NCI-H1417 (cell line): Measurements from ENCODE around the gene FUOM.

Experiments
- DNase-seq, 3 experiments: peaks; one replicate each; lab custom pipeline; 2025; lab: John Stamatoyannopoulos, UW

The FUOM gene

DNA sequence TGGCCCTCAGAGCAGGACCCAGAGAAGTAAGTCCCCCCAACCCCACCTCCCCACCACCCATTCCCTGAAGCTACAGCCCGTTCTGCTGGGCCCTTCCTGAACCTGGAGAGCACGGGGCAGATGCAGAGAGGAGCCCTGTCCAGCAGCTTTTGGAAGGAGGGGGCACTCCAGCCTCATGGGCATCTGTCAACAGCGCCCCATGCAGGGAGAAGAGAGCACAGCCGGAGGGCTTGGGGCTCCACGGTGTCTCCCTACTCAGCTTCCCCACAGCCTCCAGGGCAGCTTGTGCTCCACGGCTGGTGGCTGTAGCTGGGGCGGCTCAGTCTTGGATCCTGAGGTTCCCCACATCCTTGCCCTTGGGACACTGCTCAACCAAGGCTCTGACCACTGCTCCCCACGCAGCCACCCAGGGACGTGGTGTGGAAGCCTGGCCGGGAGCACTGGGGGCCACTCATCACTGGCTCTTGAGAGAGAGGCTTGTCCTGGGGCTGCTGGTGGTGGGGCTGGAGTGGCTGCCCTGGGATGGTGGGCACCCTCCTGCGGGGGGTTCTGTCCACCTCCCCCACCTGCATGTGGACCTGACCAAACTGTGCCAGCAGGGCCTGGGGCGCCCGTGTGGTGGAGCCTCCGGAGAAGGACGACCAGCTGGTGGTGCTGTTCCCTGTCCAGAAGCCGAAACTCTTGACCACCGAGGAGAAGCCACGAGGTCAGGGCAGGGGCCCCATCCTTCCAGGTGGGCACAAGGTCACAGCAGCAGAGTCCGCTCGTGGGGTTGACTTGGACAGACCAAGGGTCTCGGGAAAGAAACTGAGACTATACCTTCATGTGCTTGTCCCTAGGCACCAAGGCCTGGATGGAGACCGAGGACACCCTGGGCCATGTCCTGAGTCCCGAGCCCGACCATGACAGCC, 6.2 kb downstream of the FUOM start:
- no peak for DNase-seq

DNA sequence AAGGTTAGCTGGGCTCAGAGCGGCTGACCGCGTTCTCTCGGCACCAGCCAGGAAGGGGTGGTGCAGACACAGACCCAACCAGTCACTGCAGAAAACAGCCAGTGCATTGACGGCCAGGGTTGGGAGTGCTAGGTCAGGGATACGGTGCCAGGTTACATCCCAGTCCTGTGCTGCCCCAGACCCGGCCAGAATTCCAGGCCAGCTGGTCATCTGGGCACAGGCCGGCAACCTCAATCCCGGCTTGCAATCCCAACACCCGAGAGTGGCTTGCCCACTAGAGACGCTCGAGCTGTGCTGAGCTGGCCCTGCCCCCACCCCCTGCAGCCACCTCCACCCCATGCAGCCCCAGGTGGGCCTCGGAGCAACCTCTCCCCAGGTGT, 6.9 kb downstream of the FUOM start:
- no peak for DNase-seq

DNA sequence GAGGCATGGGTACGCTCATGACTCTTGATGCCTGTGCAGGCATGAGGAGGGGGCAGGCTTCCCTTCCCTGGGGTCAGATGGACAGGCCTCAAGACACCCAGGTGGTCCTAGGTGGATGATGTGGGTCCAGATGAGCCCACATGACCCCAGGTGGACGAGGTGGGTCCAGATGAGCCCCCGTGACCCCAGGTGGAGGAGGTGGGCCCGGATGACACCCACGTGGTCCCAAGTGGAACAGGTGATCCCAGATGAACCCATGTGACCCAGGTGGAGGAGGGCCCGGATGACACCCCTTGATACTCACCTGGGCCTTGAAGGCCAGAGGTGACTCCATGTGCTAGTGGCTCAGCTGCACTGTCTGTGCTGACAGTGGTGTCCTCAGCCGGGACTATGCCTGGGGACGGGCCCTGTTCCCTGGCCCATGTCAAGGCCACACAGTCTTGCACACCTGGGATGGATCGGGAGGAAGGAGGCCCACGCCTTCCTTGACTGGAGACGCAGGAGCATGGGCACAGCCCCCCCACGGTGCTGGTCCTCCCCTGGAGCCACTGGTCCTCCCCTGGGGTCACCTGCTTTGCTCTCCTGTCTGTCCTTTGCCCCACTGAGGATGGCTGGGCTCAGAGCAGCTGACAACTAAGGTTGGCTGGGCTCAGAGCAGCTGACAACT, 7.4 kb downstream of the FUOM start:
- no peak for DNase-seq

DNA sequence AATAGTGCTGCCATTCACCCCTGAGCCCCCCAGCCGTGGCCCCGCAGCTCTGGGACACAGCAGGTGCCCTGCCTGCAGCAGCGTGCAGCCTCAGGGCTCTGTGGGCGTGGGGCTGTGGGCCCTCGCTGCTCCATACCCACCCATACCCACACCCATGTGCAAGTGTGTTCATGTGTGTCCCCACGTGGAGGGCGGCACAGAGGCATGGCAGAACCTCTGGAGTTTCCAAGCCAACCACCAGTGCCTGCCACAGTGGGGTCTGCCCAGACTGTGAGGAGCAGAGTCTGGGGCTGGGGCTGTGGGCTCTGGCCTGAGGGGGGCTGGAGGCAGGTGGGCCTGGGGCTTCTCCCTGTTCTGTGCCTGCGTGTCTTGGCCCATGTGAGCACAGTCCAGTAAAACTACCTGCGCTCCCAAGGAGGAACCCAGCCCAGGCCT, 8.2 kb downstream of the FUOM start:
- DNase-seq, result no peak

DNA sequence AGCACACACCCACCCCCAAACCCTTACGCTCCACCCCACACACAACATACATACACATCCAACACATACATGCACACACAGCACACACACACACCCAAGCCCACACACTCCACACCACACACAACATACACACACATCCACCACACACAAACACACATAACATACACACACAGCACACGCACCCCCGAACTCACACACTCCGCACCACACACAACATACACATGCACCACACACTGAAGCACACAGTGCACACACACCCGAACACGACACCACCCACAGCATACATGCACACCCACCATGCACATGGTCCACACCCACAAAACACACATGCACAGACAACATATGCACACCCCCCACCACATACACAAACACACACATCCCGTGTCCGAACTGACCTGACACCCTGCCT, 8.7 kb downstream of the FUOM start:
- DNase-seq, result no peak

DNA sequence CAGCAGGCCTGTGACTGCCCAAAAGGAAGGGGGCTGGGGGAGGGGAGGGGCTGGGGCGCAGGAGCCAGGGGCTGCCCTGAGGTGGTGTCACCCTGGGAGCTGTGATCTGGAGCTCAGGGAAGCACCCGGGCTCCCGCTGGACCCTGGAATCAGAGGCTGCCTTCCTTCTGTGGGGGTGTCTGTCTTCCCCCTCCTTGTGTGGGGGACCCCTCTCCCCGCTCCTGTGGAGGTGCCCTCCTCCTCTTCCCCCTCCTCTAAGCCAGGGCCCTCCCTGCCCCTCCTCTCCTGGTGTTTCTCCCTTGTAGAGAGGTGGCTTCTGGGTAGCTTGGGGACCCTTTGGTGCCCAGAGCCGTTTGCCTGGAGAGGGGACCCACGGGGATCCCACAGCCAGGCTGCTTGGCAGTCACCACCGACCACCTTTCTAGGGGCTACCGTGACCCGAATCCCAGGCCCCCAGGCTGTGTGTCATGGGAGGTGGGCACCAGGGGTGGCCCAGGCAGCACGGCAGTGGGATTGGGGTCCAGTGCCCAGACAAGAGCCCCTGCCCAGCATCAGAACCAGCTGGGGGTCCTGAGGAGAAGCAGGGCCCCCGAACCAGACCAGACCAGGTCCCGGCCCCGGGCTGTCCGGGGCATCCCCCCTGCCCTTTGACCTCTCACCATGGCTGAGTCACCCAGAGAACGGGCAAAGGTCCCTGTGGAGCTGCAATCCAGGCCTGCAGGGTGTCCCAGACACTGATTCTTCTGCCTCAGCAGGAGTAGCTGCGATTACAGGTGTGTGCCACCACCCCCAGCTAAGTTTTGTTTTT, 9.9 kb downstream of the FUOM start:
- DNase-seq, result no peak

DNA sequence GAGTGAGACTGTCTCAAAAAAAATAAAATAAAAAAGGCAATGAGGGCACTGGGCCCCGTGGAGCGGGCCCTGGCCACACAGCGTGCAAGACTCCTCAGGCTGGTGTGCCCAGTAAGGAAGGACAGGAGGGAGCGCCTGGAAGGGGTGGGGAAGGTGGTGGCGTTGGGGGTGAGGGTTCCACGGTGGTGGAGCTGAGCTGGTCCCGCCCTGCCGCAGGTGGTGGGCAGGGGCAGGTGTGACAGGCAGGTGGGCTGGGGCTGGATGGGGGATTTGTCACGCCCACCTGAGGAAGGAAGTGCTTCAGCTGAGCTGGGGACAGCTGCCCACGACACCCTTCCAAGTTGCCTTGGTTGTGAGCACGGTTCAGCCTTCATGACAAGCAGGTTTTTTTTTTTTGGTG, 11.4 kb downstream of the FUOM start:
- DNase-seq, result no peak

DNA sequence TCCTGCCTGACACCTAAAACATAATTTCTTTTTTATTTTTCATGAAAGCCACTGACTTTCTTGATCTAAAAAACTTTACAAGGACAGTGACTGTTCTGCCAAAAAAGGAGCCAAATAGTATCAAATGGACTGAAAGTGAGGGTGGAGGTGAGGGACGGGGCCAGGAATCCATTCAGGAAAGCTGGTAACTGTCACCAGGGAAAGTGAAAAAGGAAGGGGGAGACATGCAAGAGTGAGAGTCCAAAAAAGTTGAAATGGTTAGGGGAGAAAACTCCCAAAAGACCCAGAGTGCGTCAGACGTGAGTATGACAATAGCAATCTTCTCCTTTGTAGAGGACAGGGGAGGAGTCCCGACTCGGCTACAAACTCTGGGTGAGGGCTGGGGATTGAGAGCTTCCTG, 13.6 kb downstream of the FUOM start:
- DNase-seq, result no peak

DNA sequence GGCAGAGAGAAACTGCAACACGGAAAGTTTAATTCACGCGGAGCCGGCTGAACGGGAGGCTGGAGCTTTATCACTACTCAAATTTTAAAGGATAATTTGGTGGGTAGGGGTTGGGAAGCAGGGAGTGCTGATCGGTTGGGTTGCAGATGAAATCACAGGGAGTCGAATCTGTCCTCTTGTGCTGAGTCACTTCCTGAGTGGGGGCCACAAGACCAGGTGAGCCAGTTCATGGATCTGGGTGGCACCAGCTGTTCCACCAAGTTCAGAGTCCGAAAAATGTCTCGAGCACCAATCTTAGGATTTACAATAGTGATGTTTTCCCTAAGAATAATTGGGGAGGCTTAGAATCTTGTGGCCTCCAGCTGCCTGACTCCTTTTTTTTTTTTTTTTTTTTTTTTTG, 14.3 kb downstream of the FUOM start:
- no peak for DNase-seq

DNA sequence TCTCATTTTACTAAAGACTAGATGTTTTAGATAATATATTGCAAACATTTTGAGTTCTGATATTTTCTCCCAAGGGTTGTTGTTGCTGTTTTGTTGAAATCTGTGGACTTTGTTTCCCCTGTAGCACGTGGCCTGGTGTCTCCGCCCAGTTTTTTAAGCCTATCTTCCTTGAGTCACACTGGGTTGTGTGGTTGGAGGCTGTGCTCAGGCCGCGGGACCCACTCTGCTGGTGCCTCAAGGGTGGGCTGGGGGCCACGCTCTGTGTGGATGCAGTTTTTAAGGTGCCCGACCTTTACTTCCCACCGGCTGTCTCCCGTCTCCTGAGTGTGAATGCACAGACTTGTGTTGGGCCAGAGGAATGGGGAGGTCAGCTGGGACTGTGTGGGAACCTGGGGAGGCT, 14.9 kb downstream of the FUOM start:
- DNase-seq, result no peak

DNA sequence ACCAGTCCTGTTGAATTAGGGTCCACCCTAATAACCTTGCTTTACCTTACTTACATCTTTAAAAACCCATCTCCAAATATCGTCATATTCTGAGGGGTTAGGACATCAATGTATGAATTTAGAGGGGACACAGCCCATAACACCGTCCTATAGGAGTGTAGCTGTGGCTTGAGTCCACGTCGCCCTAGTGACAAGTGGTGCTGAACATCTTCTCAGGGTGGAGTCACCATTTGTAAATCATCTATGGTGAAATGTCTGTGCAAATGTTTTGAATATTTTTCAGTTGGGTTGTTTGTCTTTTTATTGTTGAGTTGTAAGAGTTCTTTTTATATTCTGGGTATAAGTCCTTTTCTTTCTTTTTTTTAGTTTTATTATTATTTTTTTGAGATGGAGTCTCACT, 15.8 kb downstream of the FUOM start:
- DNase-seq, result no peak

DNA sequence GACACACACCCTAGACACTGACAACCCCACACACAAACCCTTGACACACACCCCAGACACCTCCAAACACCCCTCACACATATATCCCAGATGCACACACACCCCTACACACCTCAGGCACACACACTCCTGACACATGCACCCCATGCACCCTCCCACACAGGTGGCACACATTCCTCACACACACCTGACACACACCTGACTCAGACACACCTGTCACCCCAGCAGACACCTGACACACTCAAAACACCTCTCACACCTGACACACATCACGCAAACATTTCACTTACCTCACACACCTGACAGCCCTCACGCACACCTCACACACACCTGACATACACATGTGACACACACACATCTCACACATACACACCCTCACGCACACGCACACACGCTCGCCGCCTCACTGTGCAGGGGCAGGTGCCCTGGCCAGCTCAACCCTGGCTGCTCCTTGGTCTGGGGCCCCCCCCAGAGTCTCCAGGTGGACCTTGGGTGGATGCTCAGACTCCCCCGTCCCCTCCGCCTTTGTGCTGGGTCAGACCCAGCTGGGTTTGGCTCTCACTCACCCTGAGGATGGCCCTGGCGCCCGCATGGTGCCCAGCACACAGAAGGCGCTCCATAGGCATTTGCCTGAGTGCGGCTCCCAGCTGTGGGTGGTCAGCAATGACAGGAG, 18.0 kb downstream of the FUOM start:
- DNase-seq, result no peak

DNA sequence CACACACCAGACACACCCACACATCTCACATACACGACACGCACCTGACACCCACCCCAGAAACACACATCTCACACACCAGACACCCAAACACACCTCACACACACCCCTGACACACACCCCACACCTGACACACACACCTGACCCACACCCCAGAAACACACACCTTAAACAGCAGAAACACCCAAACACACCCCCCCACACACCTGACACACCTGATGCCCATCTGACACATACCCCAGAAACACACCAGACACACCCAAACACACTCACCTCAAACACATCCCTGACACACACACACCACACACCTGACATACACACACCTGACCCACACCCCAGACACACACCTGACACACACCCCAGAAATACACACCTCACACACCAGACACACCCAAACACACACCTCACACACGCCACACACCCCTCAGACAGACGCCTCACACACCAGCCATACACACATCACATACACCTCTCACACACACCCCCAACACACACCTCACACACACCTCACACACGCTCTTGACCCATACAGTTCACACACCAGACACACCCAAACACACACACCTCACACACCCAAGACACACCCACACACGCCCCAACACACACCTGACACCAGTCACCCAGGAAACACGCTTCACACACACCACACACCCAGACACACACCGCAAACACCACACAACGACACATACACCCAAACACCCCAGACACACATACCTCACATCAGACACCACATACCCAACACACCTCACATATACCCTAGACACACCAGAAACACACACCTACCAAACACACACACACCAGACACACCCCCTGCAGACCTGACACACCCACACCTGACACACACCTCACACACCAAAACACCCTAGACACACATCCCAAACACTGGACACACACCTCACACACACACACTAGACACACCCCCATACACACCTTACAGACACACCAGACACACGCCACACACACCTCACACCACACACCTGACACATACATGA, 19.4 kb downstream of the FUOM start:
- DNase-seq, result no peak

DNA sequence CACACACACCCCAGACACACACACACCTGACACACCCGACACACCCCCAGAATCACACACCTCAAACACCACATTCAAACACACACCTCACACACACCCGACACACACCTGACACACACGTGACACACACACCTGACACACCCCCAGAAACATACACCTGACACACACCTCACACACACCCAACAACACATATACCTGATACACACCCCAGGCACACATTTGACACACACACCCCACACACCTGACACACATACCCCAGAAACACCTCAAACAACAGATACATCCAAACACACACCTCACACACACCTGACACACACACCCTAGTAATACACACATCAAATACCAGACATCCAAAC, 20.5 kb downstream of the FUOM start:
- DNase-seq, result no peak

DNA sequence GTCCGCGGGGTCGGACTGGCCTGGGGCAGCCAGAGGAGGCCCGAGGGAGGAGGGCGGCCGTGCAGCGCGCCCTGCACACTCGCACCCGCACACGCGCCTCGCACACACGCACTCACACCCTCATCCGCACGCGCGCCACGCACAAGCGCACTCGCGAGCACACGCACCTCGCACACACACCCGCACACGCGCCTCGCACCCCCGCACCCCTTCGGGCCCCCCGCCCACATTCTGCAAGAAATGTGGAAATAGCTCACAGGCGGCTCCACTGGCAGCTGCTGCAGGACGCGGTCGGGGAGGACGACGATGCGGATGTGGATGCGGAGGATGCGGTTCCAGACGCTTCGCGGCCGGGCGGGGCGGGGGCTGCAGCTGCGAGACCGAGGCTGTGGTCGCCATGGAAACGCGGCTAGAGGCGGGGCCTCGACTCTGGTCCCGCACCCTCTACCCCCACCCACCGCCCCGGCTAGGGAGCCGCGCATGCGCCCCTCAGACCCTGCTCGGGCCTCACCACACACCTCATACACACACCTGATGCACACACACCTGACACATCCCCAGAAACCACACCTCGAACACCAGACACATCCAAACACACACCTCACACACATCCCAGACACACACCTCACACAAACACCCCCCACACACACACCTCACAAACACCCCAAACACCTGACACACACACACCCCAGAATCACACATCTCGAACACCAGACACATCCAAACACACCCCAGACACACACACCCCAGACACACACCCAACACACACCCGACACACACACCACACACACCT, 21.0 kb downstream of the FUOM start, which contains the start of gene CALY:
Gene CALY (minus strand): TSS at position 320 of the 793 bp plus-strand sequence. CDS start 7,907 bp downstream, outside the sequence.
- DNase-seq, result peak in 2 of 3 experiments; percentile 39 to 74

DNA sequence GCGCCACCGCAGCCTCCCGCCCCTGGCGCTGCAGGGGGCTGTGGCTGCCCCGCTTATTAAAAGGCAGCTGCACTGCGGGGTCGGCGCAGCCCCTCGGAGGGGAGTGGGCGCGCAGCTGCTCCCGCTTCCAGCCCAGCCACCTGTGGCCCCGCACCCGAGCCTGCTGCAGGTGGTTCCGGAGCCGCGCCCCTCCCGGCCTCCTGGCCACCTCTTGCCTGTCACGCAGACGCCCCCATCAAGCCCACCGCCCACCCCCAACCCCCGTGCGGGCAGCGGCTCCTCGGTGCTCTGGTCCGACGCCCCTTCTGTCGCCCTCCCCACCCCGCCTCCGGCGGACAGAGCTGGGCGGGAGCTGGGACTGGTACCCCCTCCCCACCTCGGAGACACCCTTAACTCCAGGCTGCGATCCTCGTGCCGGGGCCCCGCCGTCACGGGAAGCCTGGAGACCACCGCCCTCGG, 21.7 kb downstream of the FUOM start:
- no peak for DNase-seq

DNA sequence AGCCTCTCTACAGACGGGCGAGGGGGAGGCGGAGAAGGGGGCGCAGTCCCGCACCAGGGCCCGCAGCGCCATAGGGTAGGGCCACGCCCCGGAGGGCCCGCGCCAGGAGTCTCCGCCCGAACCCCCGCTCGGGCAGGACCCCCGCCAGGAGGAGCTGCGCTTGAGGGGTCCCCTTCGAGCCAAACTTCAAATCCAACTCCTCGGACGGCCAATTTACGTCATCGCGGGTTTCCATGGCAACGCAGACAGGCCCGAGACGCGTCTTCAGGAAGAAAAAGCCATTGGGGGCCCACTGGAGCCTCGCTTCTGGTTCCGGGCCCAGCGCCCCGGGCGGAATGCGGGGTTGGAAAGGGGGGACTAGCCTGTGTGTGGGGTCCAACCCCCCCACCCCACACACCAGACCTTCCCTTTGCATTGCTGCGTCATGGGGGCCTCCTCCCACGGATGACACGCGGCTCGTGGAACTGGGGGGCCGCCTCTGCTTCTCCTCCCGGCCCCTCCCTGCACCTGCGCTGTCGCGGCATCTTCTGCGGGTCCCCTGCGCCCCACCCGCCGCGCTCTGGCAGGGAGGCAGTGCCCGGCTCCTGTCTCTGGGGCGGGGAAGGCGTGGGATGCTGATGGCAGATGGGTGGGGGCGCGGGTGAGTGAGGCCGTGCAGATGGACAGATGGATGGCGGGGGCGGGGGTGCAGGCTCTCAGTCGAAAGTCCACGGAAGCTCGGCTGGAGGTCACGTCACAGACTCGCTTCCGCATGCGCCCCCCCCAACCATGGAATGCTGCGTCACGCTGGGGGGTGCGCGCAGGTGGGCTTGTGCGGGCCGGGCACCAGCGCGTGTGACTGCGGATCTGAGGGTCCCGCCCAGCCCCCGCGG, 22.3 kb downstream of the FUOM start:
- peak in 2 of 3 experiments; percentile 31 to 50 for DNase-seq

DNA sequence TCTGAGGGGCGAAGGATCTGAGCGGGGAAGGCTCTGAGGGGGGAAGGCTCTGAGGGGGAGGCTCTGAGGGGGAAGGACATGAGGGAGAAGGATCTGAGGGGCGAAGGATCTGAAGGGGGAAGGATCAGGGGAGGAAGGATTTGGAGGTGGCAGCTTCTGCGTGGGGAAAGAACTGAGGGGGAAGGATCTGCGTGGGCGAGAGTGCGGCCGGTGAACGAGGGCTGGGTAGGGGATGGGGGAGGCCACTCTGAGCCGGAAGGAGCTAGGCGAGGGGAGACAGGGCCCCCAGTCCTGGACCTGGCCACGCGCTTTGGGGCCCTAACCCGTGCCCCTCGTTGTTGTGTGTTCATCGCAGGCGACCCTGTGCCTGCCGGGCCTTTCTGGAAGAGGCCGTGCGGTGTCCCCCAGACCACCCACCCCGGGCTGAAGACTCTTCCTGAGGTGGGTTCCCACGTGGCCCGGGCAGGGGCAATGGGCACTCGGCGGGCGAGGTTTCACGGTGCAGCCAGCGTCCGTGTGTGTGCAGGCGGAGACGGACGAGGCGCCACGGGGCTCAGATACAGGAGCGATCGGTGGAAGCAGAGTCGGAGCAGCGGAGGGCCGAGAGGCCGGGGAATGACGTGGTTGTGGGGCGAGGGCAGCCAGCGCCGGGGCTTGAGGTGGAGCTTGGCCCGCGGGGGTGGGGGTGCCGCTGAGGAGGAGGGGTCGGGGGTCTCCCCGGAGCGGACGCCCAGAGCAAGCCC, 23.1 kb downstream of the FUOM start:
- DNase-seq, result peak in 2 of 3 experiments; percentile 17
